HG02623 (cell line): ENCODE results near the gene POLR1H.
A peak's percentile ranks its signal among the peaks of the same experiment; 100 is the strongest.
"Not testable (repeated sequence)": the region's sequence is repeated elsewhere in the genome, so short reads cannot be mapped to it uniquely, and the experiment has no call there.

ENCODE experiments used
- ATAC-seq: cut with Tn5 transposase; IDR thresholded peaks from one replicate; pipeline ENCODE4 v1.9.1; 2021; ENCODE audit warnings: moderate library complexity; ENCODE audit not compliant: unreplicated experiment

Gene POLR1H, protein sequence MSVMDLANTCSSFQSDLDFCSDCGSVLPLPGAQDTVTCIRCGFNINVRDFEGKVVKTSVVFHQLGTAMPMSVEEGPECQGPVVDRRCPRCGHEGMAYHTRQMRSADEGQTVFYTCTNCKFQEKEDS

GRCh38 chr6:30061092-30061857 is at the start of gene POLR1H:
TSS of gene POLR1H (plus strand) at chr6:30061265. CDS start at chr6:30061525, 260 bp downstream.
- peak; percentile 79 for ATAC-seq

GRCh38 chr6:30013291-30013922 is 47.7 kb upstream of the POLR1H start:
- no peak for ATAC-seq

GRCh38 chr6:30019819-30020218 is 41.2 kb upstream of the POLR1H start:
- no peak for ATAC-seq

DNA sequence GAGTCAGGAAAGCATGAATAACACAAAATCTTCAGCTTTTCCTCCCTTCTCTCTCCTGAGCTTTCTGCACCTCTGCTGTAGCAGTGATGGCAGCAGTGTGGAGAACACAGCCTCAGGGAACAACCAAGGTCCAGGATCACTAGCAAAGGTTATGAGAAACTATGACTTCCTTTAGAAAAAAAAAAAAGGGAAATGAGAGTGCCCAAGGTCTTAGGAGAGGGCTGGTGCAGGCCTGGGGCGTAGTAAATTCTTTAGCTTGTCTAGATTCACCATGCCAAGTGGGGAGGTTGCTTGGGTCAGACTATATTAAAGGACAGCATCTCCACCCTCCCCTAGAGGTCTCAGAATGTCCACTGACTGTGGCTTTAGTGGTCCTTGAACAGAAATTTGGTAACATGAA is 40.4 kb upstream of the POLR1H start:
- ATAC-seq, result no peak

DNA sequence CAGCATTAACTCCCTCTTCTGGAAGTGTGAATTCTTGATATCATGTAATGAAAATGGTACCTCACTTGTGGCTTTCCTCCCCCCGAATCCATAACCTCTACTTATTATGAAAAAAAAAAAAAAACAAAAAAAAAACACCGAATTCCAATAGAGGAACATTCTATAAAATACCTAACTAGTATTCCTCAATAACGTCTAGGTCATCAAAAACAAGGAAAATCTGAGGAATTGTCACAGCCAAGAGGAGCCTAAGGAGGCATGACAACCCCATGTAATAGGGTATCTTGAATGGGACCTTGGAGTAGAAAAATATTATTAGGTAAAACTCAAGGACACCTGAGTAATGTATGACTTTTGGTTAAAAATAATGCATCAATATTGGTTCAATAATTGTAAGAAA is 38.9 kb upstream of the POLR1H start:
- ATAC-seq, result no peak

DNA sequence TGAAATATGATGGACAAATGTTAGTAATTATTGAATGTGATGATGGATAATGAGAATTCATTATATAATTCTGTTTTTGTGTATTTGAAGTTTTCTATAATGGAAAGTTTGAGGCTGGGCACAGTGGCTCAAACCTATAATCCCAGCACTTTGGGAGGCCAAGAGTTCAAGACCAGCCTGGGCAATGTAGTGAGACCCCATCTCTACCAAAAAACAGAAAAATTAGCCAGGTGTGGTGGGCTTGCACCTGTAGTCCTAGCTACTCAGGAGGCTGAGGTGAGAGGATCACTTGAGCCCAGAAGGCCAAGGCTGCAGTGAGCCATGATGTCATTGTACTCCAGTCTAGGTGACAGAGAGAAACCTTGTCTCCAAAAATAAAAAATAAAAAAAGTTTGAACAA is 38.4 kb upstream of the POLR1H start:
- not testable (repeated sequence) for ATAC-seq

- no peak for ATAC-seq
These were observed 35.9 kb upstream of the POLR1H start for GRCh38 chr6:30025186-30025585.

DNA sequence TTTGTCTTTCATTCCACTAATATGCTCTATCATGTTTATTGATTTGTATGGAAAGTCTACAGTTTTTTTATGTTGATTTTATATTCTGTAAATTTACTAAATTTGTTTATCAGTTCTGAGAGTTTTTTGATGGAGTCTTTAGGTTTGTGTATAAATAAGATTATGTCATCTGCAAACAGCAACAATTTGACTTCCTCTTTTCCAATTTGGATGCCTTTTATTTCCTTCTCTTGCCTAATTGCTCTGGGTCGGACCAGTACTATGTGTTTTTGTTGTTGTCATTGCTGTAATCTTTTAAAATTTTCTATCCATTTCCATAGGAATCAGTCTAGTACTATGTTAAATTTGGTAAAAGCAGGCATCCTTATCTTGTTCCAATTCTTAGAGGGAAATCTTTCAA is 31.5 kb upstream of the POLR1H start:
- no peak for ATAC-seq

GRCh38 chr6:30031381-30031780 is 29.7 kb upstream of the POLR1H start:
- no peak for ATAC-seq

GRCh38 chr6:30033440-30033839 is 27.6 kb upstream of the POLR1H start:
- ATAC-seq, result not testable (repeated sequence)

- no peak for ATAC-seq
These were observed 25.3 kb upstream of the POLR1H start for GRCh38 chr6:30035784-30036183.

- ATAC-seq, result no peak
These were observed 23.8 kb upstream of the POLR1H start for GRCh38 chr6:30037182-30037788.

DNA sequence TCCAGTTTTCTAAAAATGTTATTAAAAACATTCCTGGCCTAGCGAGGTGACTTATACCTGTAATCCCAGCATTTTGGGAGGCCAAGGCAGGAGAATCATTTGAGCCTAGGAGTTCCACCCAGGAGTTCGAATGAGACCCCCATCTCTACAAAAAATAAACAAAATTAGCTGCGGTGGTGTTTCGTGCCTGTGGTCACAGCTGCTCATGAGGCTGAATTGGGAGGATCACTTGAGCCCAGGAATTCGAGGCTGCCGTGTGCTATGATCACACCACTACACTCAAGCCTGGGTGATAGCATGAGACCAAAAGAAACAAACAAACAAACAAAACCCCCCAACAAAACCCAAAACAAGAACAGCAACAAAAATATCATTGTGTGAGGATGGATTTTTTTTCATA is 19.8 kb upstream of the POLR1H start:
- ATAC-seq, result no peak

DNA sequence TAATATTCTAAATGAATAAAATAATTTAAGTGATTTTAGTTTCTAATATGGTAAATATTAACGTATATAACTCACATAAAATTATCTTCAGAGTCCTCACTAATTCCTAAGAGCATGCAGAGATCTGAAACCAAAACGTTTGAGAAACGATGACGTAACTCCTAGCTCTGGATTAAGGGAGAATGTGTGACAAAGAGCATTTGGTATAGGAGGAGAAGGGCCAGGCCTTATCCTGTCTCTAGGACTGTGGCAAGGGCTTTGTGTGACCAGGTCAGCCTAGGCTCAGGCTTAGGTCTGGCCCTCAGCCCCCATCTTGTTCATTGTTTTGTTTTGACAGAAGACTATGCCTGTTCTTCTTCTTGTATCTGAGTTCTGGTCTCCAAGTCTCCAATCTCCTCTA is 19.2 kb upstream of the POLR1H start:
- ATAC-seq, result no peak

DNA sequence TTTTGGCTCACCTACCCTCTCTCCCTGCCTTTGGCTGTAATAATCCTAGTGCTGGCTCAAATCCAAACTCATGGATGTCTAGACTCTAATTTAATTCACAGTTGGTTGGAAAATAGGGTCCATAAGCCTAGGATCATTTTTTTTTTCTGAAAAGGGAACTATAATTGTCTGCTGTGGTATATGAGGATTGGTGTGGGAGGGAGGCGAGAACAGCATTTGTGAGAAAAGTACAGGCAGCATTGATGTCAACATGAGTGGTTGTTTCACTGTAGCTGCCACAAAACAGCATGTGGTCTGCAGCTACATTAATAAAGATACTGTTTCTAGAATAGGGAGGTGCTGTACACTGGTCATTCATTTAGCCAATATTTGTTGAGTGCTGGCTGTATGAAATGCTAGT is 18.6 kb upstream of the POLR1H start:
- no peak for ATAC-seq

- no peak for ATAC-seq
These were observed 18.2 kb upstream of the POLR1H start for GRCh38 chr6:30042914-30043313.

DNA sequence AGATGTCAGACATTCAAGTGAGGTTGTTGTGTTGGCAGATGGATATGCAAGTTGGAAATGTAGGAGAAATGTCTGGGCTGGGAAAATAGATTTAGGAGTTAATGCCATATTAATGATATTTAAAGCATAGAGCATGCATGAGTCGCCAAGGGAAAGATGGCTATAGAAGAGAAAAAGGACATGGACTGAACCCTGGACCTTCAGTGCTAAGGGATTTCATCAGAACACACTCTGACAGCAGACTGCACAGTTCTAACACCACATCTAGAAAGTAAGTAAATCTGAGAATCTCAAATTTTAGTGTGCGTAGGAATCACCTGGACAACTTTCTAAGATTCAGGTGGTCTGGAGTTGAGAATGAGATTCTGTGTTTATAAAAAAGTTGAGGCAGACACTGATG is 17.3 kb upstream of the POLR1H start:
- ATAC-seq, result no peak

DNA sequence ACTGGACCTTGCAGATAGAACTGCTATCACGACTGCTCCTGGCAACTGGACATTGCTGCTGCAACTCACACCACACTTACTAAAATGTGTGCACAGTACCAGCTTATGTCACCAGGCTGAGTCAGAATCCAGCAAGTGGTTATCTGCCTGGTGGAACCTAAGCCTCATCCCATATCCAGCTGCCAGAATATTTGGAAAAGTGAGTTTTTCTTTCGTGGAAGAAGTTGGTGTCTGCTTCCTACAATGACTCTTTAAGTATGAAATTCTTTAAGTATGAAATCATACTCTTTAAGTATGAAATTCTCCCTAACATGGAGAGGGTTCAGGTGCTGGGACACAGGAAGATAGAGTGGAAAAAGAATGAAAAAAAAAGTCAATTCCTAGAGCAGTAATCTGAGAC is 16.4 kb upstream of the POLR1H start:
- no peak for ATAC-seq

GRCh38 chr6:30047220-30047619 is 13.8 kb upstream of the POLR1H start:
- ATAC-seq, result no peak

DNA sequence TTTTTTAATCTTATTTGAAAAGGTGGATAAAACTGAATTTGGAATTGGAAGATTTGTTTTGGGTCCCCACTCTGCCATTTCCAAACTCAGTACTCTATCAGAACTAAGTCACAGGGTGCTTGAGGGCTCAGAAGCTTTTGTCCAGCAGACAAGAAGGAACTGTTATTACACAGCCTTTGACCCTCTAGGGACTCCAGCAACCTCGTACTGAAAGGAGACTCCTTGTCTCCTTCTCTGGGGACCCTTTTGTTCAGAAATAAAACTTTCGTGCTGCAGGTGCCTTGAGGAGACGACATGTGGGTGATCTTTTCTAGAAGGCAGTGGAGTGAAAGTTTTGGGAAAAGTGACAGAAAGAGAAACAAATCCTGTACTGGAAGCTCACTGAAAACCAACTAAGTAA is 7.4 kb upstream of the POLR1H start:
- ATAC-seq, result no peak

DNA sequence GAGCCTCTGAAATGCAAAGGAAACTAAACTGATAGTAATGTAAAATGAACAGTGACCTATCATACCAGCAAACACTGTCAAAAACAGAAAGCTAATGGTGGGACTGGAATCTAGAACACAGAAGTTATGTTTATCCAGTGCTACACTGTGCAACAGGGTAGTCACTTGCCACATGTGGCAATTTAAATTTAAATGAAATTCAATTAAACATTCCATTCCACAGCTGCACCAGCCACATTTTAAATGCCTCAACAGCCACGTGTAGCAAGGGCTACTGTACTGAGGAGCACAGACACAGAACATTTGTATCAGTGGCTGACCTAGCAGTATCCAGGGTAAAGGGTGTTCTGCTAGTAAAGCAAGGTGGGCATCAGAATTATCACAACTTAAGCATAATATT is 5.6 kb upstream of the POLR1H start:
- no peak for ATAC-seq

GRCh38 chr6:30060606-30061091 is 416 bp upstream of the POLR1H start:
- no peak for ATAC-seq
